Measurements from ENCODE around the gene SEPTIN11. TPM values are rescaled to one million over a fixed set of nuclear protein-coding genes. Genes with fewer than 3 reads are reported as not detected.

Gene SEPTIN11
- total RNA-seq = 10 to 100 TPM; 41.9 to 48.3 TPM

DNA sequence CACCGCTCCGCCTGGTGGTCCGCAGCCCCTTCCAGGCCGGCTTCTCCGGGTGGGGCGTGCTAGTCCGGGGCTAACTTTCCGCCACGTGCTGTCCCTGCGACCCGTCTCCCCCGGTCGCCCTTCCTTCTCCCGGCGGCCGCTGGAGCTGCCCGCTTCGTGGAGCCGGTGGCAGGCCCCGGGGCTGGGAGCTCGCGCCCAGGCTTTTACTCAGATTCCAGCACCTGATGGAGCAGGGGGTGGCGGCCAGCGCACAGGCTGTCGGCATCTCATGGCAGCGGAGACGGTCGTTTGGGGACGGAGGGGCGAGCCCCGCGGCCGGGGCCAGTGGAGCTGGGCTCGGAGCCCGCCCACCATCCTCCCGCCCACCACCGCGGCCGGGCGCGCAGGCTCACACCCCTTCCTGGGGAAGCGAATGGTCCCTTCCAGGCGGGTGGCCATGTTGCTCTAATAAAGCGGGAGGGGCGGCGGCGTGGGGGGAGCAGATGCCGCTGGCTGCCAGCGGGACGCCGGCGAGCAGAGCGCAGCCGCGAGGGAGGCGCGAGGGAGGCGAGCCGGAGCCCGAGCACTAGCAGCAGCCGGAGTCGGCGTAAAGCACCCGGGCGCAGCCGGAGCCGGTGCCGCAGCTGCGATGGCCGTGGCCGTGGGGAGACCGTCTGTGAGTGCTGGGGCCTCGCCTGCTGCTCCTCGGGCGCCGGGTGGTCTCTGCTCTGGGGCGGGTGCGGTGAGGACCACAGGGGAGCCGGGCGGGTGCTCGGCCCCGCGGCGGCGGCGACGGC lies at the start of gene SEPTIN11:
Gene SEPTIN11 (plus strand): TSS at position 477 of the 776 bp plus-strand sequence. CDS start 152 bp downstream, at position 629.
- H3K27ac ChIP-seq = peak within 1 kb of the TSS; percentile 74 to 84 (median 82)
- peak within 1 kb of the TSS; percentile 52 to 69 for H3K4me3 ChIP-seq
- H3K36me3 ChIP-seq (replicated peaks in 1 of 2; ENCODE audit: insufficient read depth in 1 of 2, low read depth in 2 of 2) = no peaks in the 10 kb centered on the region
- DNase-seq = peak; percentile 93 to 94 (median 93)
- H3K4me1 ChIP-seq = peaks cover 27% of the 10 kb centered on the region
- ATAC-seq = peak; percentile 88
- peak; percentile 81 to 93 (median 87) for TF ChIP-seq POLR2A (IDR thresholded peaks at IDR 0.05)
- TF ChIP-seq CTCF (IDR thresholded peaks at IDR 0.05) = peak in 1 of 7 experiments; percentile 49
- no peaks in the 10 kb centered on the region for H3K9me3 ChIP-seq
- 1% methylated on average over 66 of the region's 87 CpGs; no CpG with 5 or more reads in 1 of the 2 donors for WGBS, 2 donors
- H3K27me3 ChIP-seq = no peaks in the 10 kb centered on the region
- intact Hi-C loops (cut with DNase I) = no loop called here

GRCh38 chr4:76902233-76902890 lies 47.2 kb upstream of the SEPTIN11 start:
- no peaks in the 10 kb centered on the region for H3K27me3 ChIP-seq
- TF ChIP-seq CTCF (IDR thresholded peaks at IDR 0.05) (no peak), POLR2A (IDR thresholded peaks at IDR 0.05) (no peak)
- no peak for DNase-seq
- H3K36me3 ChIP-seq (replicated peaks in 1 of 2; ENCODE audit: insufficient read depth in 1 of 2, low read depth in 2 of 2) = no peaks in the 10 kb centered on the region
- 51 to 55% methylated on average over 3 of the region's 3 CpGs for WGBS, 2 donors
- no peaks in the 10 kb centered on the region for H3K9me3 ChIP-seq
- intact Hi-C loops (cut with DNase I) = no loop called here
- no peak overlapping the region for H3K27ac ChIP-seq
- peaks cover 11% of the 10 kb centered on the region for H3K4me1 ChIP-seq
- ATAC-seq = no peak
- no peak overlapping the region for H3K4me3 ChIP-seq

GRCh38 chr4:76904646-76905190 lies 44.8 kb upstream of the SEPTIN11 start:
- Histone ChIP-seq H3K9me3 (no peaks in the 10 kb centered on the region), H3K4me1 (peaks cover 1% of the 10 kb centered on the region)
- WGBS, 2 donors = 74 to 80% methylated on average over 4 of the region's 4 CpGs

DNA sequence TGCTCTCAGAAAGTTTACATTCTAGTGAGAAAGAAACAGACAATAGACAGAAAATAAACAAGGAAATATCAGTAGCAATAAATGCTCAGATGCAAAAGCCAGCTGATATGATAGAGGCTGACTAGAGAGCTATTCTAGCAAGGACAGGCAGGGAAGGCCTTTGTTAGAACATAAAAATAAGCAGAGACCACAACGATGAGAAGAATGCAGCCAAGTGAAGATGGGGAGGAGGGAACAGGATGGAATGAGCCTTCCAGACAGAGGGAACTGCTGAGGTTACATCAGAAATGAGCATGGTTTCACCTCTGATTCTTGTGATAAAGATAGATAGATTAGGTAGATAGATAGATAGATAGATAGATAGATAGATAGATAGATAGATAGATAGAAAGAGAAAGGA lies 44.0 kb upstream of the SEPTIN11 start:
- Histone ChIP-seq H3K36me3 (replicated peaks in 1 of 2; ENCODE audit: insufficient read depth in 1 of 2, low read depth in 2 of 2) (no peaks in the 10 kb centered on the region), H3K9me3 (no peaks in the 10 kb centered on the region), H3K4me1 (no peaks in the 10 kb centered on the region), H3K27ac (no peak overlapping the region), H3K4me3 (no peak overlapping the region), H3K27me3 (no peaks in the 10 kb centered on the region)
- intact Hi-C loops (cut with DNase I) = no loop called here
- DNase-seq (no peak), ATAC-seq (no peak)
- 64 to 85% methylated on average over 1 of the region's 1 CpG for WGBS, 2 donors
- no peak for TF ChIP-seq POLR2A (IDR thresholded peaks at IDR 0.05)
- TF ChIP-seq CTCF (IDR thresholded peaks at IDR 0.05) = no peak

More at GRCh38 chr4:76904646-76905190, 44.8 kb upstream of the SEPTIN11 start:
- ATAC-seq = no peak
- H3K27me3 ChIP-seq = no peaks in the 10 kb centered on the region
- H3K36me3 ChIP-seq (replicated peaks in 1 of 2; ENCODE audit: insufficient read depth in 1 of 2, low read depth in 2 of 2) = no peaks in the 10 kb centered on the region
- intact Hi-C loops (cut with DNase I) = no loop called here
- no peak for TF ChIP-seq POLR2A (IDR thresholded peaks at IDR 0.05)
- no peak for TF ChIP-seq CTCF (IDR thresholded peaks at IDR 0.05)
- H3K4me3 ChIP-seq = no peak overlapping the region
- no peak for DNase-seq
- no peak overlapping the region for H3K27ac ChIP-seq
